Immature natural killer cell (primary cell): ENCODE results near the gene SSH2. TPM values are rescaled to one million over a fixed set of nuclear protein-coding genes. Genes with fewer than 3 reads are reported as not detected.
A peak's percentile ranks its signal among the peaks of the same experiment; 100 is the strongest.

Experiments used
- DNase-seq, 3 donors: peaks; one replicate each; pipeline ENCODE4 v3.0.0; 2022; ENCODE audit warnings: mixed read lengths in 1 of 3
- H3K27ac Mint-ChIP-seq, 6 donors: one replicate each; pipeline ENCODE4 v1.8.0; 2020; ENCODE audit warnings: mixed read lengths in 6 of 6, mild to moderate bottlenecking in 5 of 6, inconsistent platforms in 4 of 6, moderate library complexity in 3 of 6
- H3K27me3 Mint-ChIP-seq, 3 donors: one replicate each; pipeline ENCODE4 v1.8.0; 2020 to 2021; ENCODE audit warnings: low read depth in 3 of 3, mild to moderate bottlenecking in 3 of 3, mixed read lengths in 3 of 3, moderate library complexity in 3 of 3, inconsistent platforms in 1 of 3
- H3K36me3 Mint-ChIP-seq, 3 donors: one replicate each; pipeline ENCODE4 v1.8.0; 2020; ENCODE audit warnings: mixed read lengths in 3 of 3, inconsistent platforms in 2 of 3, mild to moderate bottlenecking in 2 of 3
- H3K4me1 Mint-ChIP-seq, 2 donors: one replicate each; pipeline ENCODE4 v1.8.0; 2020; ENCODE audit warnings: inconsistent platforms in 2 of 2, mild to moderate bottlenecking in 2 of 2, mixed read lengths in 2 of 2, moderate library complexity in 1 of 2
- H3K4me3 Mint-ChIP-seq, 5 donors: one replicate each; pipeline ENCODE4 v1.8.0; 2020; ENCODE audit warnings: mild to moderate bottlenecking in 5 of 5, mixed read lengths in 5 of 5, inconsistent platforms in 3 of 5, moderate library complexity in 3 of 5
- H3K9me3 Mint-ChIP-seq, 6 donors: one replicate each; pipeline ENCODE4 v1.8.0; 2020; ENCODE audit warnings: mild to moderate bottlenecking in 6 of 6, mixed read lengths in 6 of 6, inconsistent platforms in 4 of 6, moderate library complexity in 3 of 6
- polyA plus RNA-seq, 3 donors: library from polyadenylated mRNA; unstranded; fragments of 300-500 nt; fragmentation: Illumina TruSeq; gene quantifications; one replicate each; pipeline ENCODE4 v1.2.3, GENCODE V29; 2021

SSH2 gene
- polyA plus RNA-seq, 3 donors from 2014 or later = 24.2 to 61.5 (median 25.3) TPM

DNA sequence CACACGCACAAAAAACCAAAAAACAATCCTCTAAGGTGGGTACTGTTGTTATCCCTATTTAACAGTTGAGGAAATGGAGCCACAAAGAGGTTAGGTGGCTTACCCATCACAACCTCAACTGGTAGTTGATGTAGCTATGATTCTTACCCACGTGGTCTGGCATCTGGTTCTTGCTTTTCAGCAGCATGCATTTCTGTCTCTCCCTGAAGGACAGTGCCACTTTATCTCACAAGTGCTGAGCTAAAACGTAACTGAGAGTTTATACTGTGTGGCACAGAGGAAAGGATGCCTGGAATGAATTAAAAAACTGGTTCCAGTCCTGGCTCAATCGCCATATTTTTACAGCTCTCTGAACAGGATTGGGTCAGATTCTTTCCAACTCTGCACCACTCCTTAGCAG lies 305.4 kb downstream of the SSH2 start:
- DNase-seq = no peak
- Mint-ChIP-seq H3K9me3 (no peaks in the 10 kb centered on the region), H3K27me3 (peaks cover 0 to 24% (median 10%) of the 10 kb centered on the region in 3 donors), H3K4me3 (no peak overlapping the region), H3K27ac (peak overlapping the region in 4 of 6 donors; percentile 37 to 57 (median 54)), H3K4me1 (peaks cover 30 to 61% of the 10 kb centered on the region in 2 donors), H3K36me3 (peaks cover 0 to 4% (median 0%) of the 10 kb centered on the region in 3 donors)

DNA sequence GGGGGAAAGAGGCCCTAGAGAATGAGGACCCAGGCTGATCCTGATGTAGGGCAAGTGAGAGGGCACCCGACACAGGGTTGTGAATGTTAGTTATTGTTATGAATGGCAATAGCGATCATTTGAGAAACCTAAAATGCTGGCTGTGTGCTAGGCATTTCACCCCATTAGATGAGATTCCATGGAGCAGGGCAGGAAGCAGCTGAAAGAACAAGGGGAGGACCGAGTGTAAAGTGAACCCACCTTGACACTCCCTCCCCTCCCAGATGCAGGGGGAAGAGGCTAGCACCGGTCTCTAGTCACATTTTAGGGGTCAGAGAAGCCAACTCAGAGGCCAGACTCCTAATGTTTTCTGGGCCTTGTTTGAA lies 306.8 kb downstream of the SSH2 start:
- Mint-ChIP-seq H3K27ac (peak overlapping the region in 5 of 6 donors; percentile 37 to 77 (median 49)), H3K36me3 (no peaks in the 10 kb centered on the region), H3K27me3 (peaks cover 2 to 20% (median 10%) of the 10 kb centered on the region in 3 donors), H3K4me1 (peaks cover 23 to 48% of the 10 kb centered on the region in 2 donors), H3K9me3 (no peaks in the 10 kb centered on the region), H3K4me3 (peak overlapping the region; percentile 78 to 84 (median 84))
- no peak for DNase-seq

DNA sequence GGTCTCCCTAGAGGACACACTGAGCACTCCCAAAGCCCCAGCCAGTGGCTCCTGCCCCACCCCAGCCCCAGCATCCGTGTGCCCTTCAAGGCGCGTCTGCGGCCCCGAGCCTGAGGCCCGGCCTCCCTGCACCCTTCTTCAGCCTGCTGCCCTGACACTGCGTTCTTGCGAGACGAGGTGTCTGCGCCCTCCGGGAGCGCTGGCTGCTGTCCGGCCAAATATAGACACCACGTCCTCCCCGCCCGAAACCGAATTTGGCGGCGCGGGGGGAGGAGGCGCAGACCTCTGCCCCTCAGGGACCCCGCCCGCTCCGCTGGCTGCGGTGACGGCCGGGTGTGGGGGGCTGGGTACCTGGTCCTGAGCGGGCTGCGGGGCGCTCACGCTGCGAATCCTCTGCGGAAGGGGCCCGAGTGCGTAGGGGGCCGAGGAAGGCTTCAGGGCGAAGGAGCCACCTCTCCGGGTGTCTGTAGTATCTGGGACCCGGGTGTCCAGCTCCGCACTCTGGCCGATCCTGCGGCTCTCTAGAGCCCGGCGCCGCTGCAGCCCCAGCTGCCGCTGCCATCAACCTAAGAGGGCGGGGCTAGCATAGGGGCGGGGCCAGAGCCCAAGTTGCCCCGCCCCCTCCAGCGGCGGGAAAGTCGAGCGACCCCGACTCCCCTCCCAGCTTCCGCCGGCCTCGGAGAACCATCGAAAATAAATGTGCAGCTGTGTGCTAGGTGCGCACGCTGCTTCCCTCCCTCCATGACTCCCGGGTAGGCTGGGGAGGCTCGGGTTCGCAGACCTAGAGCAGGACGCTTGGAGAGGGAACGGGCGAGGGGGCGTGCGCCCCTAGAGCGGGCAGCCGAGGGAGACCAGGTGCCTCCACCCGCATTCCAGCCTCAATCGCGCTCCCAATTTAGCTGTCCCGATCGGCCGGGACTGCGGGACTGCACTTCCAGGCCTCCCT lies 307.4 kb downstream of the SSH2 start, which contains the start of gene CORO6:
Gene CORO6 (minus strand): TSS at position 576 of the 946 bp plus-strand sequence. CDS start 1,491 bp downstream, outside the sequence.
- peak within 1 kb of the TSS; percentile 78 to 84 (median 84) for H3K4me3 Mint-ChIP-seq
- H3K4me1 Mint-ChIP-seq = peaks cover 24 to 42% of the 10 kb centered on the region in 2 donors
- H3K36me3 Mint-ChIP-seq = no peaks in the 10 kb centered on the region
- peak within 1 kb of the TSS; percentile 37 to 77 (median 56) for H3K27ac Mint-ChIP-seq
- H3K27me3 Mint-ChIP-seq = peaks cover 3 to 20% (median 10%) of the 10 kb centered on the region in 3 donors
- DNase-seq = peak; percentile 62 to 66 (median 64)
- no peaks in the 10 kb centered on the region for H3K9me3 Mint-ChIP-seq

DNA sequence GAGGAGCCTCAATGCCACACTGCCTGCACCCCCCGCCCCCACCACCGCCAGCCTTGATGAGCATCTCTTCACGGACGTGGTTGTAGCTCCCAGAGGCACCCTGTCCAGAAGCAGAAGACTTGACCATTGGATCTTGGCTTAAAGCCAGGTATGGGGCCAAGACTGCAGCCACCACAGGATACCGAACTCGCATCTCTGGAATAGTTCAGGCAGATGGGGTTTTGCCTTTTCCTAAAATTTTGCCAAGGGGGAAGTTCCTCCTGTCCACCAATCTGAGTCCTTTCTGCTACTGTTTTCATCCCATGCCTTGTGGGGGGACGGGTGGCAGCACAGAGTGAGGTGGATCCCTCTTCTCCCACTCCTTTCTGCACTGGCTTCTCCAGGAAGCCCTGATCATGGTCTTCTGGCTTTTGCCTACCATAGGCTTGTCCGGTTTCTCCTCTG lies 308.3 kb downstream of the SSH2 start:
- H3K27me3 Mint-ChIP-seq = peaks cover 6 to 20% (median 10%) of the 10 kb centered on the region in 3 donors
- H3K36me3 Mint-ChIP-seq = no peaks in the 10 kb centered on the region
- no peaks in the 10 kb centered on the region for H3K9me3 Mint-ChIP-seq
- peak overlapping the region; percentile 72 to 84 (median 81) for H3K4me3 Mint-ChIP-seq
- DNase-seq = no peak
- H3K4me1 Mint-ChIP-seq = peaks cover 32 to 44% of the 10 kb centered on the region in 2 donors
- H3K27ac Mint-ChIP-seq = peak overlapping the region in 1 of 6 donors; percentile 30

DNA sequence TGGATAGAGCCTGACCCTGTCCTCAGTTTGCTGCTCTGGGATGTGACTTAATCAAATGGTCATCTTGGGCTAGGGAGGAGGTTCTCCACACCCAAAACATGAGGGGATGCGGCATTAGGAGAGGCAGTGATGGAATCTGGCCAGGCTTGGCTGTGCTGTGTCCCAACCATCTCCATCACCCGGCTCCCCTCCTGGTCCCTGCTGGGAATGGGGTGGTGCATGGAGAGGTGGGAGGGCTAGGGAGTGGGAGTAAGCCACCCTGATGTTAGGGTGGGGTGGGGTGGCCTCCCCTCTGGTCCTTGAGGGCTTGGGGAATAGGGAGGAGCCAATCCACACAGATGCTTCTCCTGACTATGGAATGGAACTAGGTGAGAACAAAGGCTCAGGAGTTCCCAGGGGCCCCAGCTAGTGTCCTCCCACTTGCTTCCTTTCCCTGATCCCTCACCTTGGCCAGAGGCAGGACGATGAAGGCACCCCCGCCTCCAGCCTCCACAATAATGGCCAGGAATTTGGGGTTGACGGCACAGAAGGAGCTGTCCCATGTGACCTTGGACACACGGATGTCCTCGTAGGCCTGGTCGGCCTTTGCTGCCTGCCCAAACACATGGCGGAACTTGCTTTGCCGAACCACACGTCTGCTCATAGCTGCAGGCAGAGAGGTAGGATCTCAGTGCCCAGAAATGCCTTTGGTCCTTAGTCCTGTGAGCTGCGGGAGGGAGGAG lies 309.1 kb downstream of the SSH2 start:
- Mint-ChIP-seq H3K27me3 (peaks cover 6 to 20% (median 10%) of the 10 kb centered on the region in 3 donors), H3K27ac (no peak overlapping the region), H3K4me1 (peaks cover 40 to 47% of the 10 kb centered on the region in 2 donors), H3K36me3 (no peaks in the 10 kb centered on the region), H3K9me3 (no peaks in the 10 kb centered on the region), H3K4me3 (peak overlapping the region; percentile 33 to 84 (median 78))
- no peak for DNase-seq

DNA sequence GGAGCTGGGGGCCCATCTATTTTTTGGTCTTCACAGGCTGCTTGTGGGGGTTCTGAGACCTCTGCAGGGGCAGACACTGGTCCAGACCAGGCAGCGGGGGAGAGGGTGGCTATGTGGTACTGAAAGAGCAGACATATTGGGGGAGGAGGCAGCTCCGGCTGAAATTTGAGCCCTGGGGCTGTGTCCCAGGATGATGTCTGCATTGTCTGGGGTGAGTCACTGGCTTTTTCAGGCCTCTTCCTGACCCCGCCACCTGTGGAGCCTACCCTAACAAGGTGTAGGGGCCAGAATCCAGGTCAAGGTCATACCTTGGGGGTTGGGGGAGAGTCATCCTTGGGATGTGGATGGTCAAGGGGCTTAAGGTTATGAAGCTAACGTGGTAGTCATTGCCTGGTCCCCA lies 309.8 kb downstream of the SSH2 start:
- H3K27ac Mint-ChIP-seq = no peak overlapping the region
- no peaks in the 10 kb centered on the region for H3K36me3 Mint-ChIP-seq
- no peaks in the 10 kb centered on the region for H3K9me3 Mint-ChIP-seq
- H3K27me3 Mint-ChIP-seq = peaks cover 6 to 20% (median 11%) of the 10 kb centered on the region in 3 donors
- peaks cover 46 to 49% of the 10 kb centered on the region in 2 donors for H3K4me1 Mint-ChIP-seq
- no peak for DNase-seq
- H3K4me3 Mint-ChIP-seq = peak overlapping the region in 2 of 5 donors; percentile 17 to 44

DNA sequence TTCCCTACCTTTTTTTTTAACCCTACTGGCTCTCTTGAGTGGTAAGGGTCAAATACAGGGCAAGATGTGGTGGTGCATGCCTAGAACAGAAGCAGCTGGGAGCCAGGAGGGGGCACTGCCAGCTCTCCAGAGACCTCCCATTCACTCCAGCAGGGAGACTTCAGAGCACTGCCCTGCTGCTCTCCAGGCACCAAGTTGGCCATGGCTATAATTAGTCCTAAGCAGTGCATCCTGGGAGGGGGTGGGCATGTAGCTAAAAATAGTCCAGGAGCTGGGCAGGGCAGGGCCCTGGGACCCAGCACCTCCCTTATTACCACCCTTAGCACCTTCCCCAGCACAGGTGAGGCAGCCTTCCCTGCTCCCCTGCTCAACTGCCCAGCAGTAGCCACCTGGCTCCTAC lies 310.8 kb downstream of the SSH2 start:
- Mint-ChIP-seq H3K27ac (no peak overlapping the region), H3K4me1 (peaks cover 56 to 60% of the 10 kb centered on the region in 2 donors), H3K9me3 (no peaks in the 10 kb centered on the region), H3K4me3 (peak overlapping the region in 1 of 5 donors; percentile 38), H3K27me3 (peaks cover 6 to 18% (median 9%) of the 10 kb centered on the region in 3 donors), H3K36me3 (no peaks in the 10 kb centered on the region)
- DNase-seq = no peak

DNA sequence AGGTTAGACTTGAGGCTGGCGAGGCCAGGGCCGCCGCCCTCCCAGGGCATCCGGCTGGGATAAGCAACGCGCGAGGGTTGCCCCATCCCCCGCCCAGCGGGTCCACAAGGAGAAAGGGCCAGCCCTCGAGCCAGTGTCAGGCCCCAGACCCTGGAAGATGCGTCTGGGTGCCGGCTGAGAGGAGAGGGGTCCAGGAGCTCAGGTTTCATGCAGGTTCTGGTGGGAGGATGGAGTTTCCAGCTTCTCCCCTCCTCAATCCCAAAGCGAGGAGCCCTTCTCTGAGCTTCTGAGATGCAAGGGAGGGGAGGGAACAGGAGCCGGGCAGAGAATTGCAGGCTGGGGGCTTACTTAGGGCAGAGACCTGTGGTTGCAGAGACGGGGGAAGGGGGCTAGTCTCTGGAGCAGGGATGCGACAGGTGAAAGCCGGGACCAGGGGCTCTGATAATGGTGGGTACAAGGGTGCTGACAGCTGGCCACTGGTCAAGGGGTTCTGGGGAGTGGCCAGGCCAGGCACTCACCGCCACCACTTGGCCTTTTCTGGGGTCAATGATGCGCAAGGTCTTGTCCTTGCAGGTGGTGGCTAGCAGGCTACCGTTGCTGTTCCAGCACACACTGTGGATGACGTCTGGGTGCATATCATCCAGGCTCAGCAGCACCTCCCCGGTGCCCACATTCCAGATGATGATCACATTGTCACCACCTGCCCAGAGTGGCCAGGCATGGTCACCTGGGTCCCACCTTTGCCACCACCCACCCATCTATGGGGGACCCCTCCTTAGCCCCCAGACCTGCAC lies 311.6 kb downstream of the SSH2 start:
- Mint-ChIP-seq H3K4me1 (peaks cover 60 to 62% of the 10 kb centered on the region in 2 donors), H3K4me3 (peak overlapping the region in 4 of 5 donors; percentile 25 to 96 (median 66)), H3K9me3 (no peaks in the 10 kb centered on the region), H3K36me3 (no peaks in the 10 kb centered on the region), H3K27ac (no peak overlapping the region), H3K27me3 (peaks cover 6 to 11% (median 7%) of the 10 kb centered on the region in 3 donors)
- DNase-seq = no peak

DNA sequence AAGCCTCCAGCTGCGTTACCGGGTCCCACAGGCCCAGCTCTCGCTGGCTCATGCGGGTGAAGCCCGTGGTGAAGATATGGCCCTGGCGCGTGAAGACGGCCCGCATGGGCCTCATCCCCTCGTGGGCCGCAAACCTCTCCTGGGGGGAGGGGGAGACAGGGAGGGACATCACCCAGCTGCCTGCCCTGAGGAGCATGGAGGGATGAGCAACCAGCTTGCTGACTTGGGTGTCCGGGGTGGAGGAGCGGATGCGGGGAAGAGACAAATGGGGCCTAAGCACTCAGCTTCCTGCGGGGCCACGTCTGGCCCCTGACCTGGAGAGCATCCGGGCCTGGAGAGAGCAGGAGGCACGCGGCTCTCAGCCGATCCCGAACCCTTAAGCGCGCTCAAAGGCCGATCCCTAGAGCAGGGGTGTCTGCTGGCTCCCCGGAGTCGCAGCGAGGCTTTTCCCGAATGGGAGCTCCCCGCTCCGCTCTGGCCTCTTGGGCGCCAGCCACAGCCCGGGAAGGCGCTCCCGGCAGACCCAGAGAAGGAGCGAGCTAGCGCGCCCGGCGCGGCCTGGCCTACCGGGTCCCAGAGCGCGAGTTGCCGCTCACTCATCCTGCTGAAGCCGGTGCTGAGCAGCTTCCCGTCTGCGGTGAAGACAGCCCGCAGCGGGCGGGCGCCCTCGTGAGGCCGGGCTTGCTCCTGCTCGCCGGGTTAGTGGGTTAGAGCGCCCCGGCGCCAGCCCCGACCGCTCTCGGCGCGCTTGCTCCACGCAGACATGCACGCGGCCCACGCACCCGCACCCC lies 312.4 kb downstream of the SSH2 start:
- Mint-ChIP-seq H3K36me3 (no peaks in the 10 kb centered on the region), H3K9me3 (no peaks in the 10 kb centered on the region), H3K27ac (peak overlapping the region; percentile 36 to 88 (median 68)), H3K4me1 (peaks cover 54% of the 10 kb centered on the region in 2 donors), H3K4me3 (peak overlapping the region; percentile 90 to 96 (median 92)), H3K27me3 (peaks cover 5 to 8% (median 6%) of the 10 kb centered on the region in 3 donors)
- peak; percentile 87 to 88 (median 88) for DNase-seq

DNA sequence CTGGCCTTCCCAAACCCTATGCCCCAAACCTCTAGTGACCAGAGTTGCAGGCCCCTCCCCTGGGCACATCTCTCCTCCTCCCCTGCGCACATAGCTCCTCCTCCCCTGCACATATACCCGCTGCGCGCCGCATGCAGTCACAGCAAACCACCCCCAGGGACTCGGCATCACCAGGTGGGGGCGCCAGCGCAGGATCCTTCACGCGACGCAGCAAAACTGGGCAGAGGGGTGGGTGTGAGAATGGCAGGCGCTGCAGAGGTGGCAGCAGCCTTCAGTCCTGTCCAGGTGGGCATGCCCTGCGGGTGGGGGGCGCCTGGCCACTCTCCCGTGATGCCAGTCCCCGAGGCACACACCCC lies 312.9 kb downstream of the SSH2 start:
- Mint-ChIP-seq H3K9me3 (no peaks in the 10 kb centered on the region), H3K27me3 (peaks cover 4 to 6% (median 6%) of the 10 kb centered on the region in 3 donors), H3K4me1 (peaks cover 51 to 52% of the 10 kb centered on the region in 2 donors), H3K4me3 (peak overlapping the region; percentile 90 to 96 (median 92)), H3K36me3 (no peaks in the 10 kb centered on the region), H3K27ac (peak overlapping the region; percentile 22 to 88 (median 68))
- peak; percentile 83 to 89 (median 87) for DNase-seq

DNA sequence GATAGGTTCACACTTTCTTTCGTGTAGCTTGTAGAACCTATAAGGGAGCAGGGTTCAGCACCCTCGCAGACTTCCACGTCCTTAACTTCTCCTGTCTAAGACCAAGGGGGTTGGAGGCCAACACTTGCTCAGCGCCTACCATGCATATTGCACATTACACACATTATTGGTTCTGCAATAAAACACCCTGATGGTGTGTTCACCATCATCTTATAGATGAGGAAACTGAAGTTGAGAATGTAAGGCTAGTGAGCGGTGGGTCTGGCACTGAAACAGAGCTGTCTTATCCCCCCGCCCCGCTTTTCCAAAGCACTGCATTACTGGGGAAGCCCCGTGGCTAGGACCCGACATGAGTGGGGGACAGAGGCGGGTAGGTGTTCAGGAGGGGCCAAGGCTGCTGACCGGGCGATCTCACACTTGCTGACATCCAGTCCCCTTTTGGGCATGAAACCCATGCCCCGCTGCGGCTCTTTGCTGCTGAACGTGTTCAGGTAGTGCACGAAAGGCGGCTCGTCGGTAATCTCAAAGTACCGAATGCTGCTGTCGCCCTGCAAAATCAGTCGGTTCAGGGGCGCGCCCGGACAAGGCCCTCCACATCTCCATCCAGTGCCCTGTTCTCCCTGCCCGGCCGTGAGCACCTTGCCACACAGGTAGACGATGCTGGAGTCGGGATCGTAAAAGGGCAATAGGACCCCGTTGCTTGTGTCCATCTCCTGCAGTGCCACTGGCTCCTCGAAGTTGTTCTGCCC lies 313.6 kb downstream of the SSH2 start:
- H3K27me3 Mint-ChIP-seq = peaks cover 4 to 6% (median 6%) of the 10 kb centered on the region in 3 donors
- no peaks in the 10 kb centered on the region for H3K9me3 Mint-ChIP-seq
- no peaks in the 10 kb centered on the region for H3K36me3 Mint-ChIP-seq
- peaks cover 44 to 46% of the 10 kb centered on the region in 2 donors for H3K4me1 Mint-ChIP-seq
- peak overlapping the region; percentile 59 to 95 (median 86) for H3K27ac Mint-ChIP-seq
- no peak for DNase-seq
- H3K4me3 Mint-ChIP-seq = peak overlapping the region; percentile 90 to 96 (median 92)
